Measurements from ENCODE around the gene SNUPN. TPM values are rescaled to one million over a fixed set of nuclear protein-coding genes. Genes with fewer than 3 reads are reported as not detected.

Gene SNUPN
- total and polyA plus RNA-seq, 10 of the 15 experiments (the other 5 are each of a cell fraction or from before 2014, with no cell fraction given): 19.0 to 50.3 (median 32.5) TPM

DNA sequence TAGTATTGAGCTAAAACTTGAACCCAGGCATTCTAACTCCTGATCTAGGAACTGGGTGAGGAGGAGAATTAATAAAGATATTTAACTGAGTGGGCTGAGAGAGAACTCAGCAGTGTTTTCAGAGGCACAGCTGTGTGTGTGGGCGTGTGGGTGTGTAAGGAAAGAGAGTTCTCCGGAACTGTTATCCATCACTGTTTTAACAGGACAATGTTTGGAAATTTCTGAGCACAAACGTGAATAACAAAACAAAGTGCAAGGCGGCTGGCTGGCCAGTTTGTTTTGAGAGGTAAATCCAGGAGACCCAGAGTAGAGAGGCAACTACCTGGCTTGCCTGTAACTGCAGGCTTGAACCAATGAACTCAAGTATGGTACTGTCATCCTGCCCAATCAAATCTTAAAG lies 41.4 kb downstream of the SNUPN start:
- Histone ChIP-seq H3K4me3 (no peak overlapping the region), H4K20me1 (ENCODE audit: control insufficient read depth, insufficient read depth) (no peaks in the 10 kb centered on the region), H3K4me1 (ENCODE audit: control insufficient read depth, insufficient read depth, low read length) (0 out of 2 replicates have a peak, but pooled peaks cover 3% of the 10 kb centered on the region), H3K27ac (ENCODE audit: control insufficient read depth, insufficient read depth) (no peak overlapping the region), H2AFZ (ENCODE audit: control insufficient read depth, low read depth, low read length) (no peak overlapping the region), H3K9ac (ENCODE audit: control insufficient read depth, insufficient read depth, low read length) (no peak overlapping the region), H3K4me2 (ENCODE audit: control insufficient read depth, insufficient read depth) (no peak overlapping the region), H3K79me2 (ENCODE audit: control insufficient read depth, insufficient read depth, low read length) (peaks cover 4% of the 10 kb centered on the region), H3K36me3 (ENCODE audit: control insufficient read depth in 2 of 2, insufficient read depth in 2 of 2, low read length in 1 of 2) (no peaks in the 10 kb centered on the region; a peak in 1 of 4 replicates), H3K27me3 (replicated peaks in 1 of 2; ENCODE audit: control insufficient read depth in 2 of 2, insufficient read depth in 2 of 2, low read length in 1 of 2) (no peaks in the 10 kb centered on the region), H3K9me3 (replicated peaks; ENCODE audit: control insufficient read depth, insufficient read depth, low read length) (no peaks in the 10 kb centered on the region)
- FAIRE-seq (no peak), DNase-seq (ENCODE audit: low read depth, low spot score) (no peak), ATAC-seq (no peak)
- intact Hi-C loops (cut with micrococcal nuclease; ENCODE audit: unreplicated experiment) (no loop called here), in situ Hi-C loops (cut with MboI) (no loop called here)
- 71% methylated on average over 4 of the region's 4 CpGs for WGBS (ENCODE audit: insufficient coverage, insufficient replicate concordance, low lambda C conversion rate, missing lambda C conversion rate)
- ChIA-PET SMC1A (ENCODE audit: uncharacterized antibody, unreplicated experiment) (no interaction called here), POLR2A (no interaction called here), RAD21 (ENCODE audit: unreplicated experiment) (no interaction called here), CTCF (no interaction called here)
- TF ChIP-seq, protein P1, sequence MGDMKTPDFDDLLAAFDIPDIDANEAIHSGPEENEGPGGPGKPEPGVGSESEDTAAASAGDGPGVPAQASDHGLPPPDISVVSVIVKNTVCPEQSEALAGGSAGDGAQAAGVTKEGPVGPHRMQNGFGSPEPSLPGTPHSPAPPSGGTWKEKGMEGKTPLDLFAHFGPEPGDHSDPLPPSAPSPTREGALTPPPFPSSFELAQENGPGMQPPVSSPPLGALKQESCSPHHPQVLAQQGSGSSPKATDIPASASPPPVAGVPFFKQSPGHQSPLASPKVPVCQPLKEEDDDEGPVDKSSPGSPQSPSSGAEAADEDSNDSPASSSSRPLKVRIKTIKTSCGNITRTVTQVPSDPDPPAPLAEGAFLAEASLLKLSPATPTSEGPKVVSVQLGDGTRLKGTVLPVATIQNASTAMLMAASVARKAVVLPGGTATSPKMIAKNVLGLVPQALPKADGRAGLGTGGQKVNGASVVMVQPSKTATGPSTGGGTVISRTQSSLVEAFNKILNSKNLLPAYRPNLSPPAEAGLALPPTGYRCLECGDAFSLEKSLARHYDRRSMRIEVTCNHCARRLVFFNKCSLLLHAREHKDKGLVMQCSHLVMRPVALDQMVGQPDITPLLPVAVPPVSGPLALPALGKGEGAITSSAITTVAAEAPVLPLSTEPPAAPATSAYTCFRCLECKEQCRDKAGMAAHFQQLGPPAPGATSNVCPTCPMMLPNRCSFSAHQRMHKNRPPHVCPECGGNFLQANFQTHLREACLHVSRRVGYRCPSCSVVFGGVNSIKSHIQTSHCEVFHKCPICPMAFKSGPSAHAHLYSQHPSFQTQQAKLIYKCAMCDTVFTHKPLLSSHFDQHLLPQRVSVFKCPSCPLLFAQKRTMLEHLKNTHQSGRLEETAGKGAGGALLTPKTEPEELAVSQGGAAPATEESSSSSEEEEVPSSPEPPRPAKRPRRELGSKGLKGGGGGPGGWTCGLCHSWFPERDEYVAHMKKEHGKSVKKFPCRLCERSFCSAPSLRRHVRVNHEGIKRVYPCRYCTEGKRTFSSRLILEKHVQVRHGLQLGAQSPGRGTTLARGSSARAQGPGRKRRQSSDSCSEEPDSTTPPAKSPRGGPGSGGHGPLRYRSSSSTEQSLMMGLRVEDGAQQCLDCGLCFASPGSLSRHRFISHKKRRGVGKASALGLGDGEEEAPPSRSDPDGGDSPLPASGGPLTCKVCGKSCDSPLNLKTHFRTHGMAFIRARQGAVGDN (IDR thresholded peaks at IDR 0.05): no peak
- no peak for TF ChIP-seq ZSCAN29 (IDR thresholded peaks at IDR 0.05)
- TF ChIP-seq RB1 (IDR thresholded peaks at IDR 0.05; ENCODE audit: borderline replicate concordance): no peak
- TF ChIP-seq SMAD1 (IDR thresholded peaks at IDR 0.05; ENCODE audit: low read depth, partially characterized antibody): no peak
- no peak for TF ChIP-seq RELA (IDR thresholded peaks at IDR 0.05; ENCODE audit: borderline replicate concordance, partially characterized antibody)
- no peak for TF ChIP-seq ZNF274 (IDR thresholded peaks at IDR 0.05; ENCODE audit: insufficient read depth, insufficient read length)
- TF ChIP-seq CBX5 (IDR thresholded peaks at IDR 0.05; ENCODE audit: low read depth): no peak
- TF ChIP-seq SIN3A (IDR thresholded peaks at IDR 0.05; ENCODE audit: low read depth, low read length): no peak
- no peak for TF ChIP-seq BMI1 (IDR thresholded peaks at IDR 0.05; ENCODE audit: borderline replicate concordance)
- TF ChIP-seq MXI1 (IDR thresholded peaks at IDR 0.05; ENCODE audit: low read depth, low read length): no peak
- no peak for TF ChIP-seq NRF1 (conservative IDR thresholded peaks at IDR 0.05; ENCODE audit: low read depth, low read length)
- TF ChIP-seq, protein P2, sequence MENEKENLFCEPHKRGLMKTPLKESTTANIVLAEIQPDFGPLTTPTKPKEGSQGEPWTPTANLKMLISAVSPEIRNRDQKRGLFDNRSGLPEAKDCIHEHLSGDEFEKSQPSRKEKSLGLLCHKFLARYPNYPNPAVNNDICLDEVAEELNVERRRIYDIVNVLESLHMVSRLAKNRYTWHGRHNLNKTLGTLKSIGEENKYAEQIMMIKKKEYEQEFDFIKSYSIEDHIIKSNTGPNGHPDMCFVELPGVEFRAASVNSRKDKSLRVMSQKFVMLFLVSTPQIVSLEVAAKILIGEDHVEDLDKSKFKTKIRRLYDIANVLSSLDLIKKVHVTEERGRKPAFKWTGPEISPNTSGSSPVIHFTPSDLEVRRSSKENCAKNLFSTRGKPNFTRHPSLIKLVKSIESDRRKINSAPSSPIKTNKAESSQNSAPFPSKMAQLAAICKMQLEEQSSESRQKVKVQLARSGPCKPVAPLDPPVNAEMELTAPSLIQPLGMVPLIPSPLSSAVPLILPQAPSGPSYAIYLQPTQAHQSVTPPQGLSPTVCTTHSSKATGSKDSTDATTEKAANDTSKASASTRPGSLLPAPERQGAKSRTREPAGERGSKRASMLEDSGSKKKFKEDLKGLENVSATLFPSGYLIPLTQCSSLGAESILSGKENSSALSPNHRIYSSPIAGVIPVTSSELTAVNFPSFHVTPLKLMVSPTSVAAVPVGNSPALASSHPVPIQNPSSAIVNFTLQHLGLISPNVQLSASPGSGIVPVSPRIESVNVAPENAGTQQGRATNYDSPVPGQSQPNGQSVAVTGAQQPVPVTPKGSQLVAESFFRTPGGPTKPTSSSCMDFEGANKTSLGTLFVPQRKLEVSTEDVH (IDR thresholded peaks at IDR 0.05; ENCODE audit: low read depth, partially characterized antibody): no peak
- no peak for TF ChIP-seq SPI1 (IDR thresholded peaks at IDR 0.05; ENCODE audit: borderline replicate concordance, insufficient read depth, low read depth, low read length)
- no TSS peak for BruUV-seq (replicated peaks)
